Measurements from ENCODE around the gene NKX2-3.

NKX2-3 gene

DNA sequence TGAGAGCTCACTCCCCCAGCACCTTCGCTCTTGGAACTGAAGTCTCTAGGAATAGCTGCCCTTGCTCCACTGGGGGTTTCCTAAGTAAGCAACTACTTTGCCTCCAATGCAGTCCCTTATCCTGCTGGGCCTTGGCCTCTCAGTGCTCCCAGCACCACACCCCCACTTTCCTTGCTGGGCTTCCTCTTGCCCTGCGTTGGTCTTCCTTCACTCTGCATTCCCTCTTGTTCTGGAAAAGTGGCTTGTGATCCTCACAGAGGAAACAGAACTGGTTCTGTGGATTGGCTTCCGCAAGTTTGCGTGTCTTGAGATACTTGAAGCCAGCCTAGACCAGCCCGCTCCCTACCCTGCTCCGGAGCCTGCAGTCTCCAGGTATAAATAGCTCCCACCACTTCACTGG lies 6.4 kb downstream of the NKX2-3 start:
- no peak for DNase-seq (ENCODE audit: low read depth)

DNA sequence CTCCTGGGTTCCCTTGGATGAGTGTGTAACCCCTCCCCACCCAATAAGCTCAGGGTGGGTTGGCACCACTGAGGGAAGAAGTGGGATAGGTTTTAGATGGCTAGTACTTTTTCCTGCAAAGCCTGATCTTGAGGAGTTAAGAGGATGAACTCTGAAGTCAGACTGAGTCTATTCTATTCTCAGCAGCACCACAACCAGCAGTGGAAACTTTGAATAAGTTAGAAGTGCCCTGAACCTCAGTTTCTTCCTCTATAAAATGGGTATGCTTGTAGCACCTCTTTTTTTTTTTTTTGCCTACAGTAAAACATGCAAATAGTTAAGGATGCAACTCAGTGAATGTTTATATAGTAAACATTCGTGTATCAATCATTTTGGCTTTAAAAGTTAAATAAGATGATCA lies 7.1 kb downstream of the NKX2-3 start:
- no peak for DNase-seq (ENCODE audit: low read depth)

DNA sequence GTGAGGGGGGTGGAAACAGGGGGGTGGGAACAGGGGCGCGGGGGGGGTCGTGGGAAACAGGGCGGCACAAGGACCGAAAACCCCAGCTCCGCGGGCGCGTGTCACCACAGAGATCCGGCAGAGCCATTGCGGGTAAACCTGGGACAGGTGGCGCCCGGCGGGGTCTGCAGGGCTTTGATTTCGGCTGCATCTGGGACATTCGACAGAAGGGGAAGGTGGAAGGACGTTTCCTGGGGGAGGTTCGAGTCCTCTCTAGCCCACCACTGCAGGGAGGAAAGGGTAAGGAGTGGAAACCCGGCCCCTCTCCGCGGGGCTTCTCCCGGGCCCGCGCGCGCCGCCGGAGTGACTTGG lies 7.5 kb downstream of the NKX2-3 start:
- DNase-seq (ENCODE audit: low read depth), result no peak

DNA sequence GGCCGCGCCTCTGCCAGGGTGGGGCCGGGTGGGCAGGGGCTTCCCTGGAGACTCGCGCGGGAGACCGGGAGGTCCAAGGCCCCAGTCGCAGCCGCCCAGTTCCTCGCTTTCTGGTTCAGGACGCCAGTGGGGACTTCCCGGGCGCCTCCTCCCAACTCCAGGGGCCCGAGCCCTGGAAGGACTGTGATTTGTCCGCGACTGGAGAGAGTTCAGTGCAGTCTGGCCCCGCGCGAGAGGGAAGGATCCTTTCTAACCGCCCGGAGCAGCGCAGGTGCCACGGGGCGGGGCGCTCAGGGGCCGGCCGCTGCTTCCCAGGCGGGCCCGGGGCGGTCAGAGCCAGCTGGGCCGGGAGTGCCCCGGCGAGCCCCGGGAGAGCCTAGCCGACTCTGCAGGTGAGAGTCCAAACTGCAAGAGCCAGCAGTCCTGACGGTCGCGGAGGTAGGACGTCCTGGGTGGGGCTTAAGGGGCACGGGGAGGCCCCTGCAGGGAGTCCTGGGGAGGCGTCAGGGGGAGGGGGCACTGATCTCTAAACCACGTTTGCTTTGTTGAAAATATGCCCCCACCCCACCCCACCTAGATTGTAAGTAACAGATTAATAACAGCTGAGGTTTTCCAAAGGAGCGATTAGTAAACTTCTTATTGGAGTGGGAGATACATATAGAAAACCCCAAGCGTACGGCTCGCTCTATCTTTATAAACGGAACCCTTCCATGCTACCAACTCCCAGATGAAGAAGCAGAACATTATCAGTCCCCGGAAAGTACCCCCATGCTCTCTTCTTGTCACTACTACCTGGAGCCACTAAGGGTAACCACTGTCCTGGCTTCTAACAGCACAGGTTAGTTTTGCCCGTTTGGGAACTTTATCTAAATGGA lies 8.2 kb downstream of the NKX2-3 start:
- no peak for DNase-seq (ENCODE audit: low read depth)

DNA sequence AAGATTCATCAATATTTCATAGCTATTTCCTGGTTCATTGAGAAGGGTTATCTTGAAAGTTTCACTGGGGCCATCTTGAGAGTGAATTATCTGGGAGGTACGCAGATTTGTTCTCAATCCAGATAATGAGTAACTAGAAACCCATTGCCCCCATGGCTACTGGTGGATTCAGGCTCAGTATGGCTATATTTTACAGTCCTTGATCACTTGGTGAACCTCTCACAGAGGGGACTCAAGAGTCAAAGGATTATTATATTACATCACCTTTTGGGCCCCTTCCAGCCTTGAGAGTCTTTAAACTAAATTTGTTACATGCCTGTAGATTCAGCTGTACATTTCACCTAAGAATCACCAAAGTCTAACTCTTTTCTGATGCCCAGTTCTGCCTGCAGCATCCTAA lies 11.6 kb downstream of the NKX2-3 start:
- DNase-seq (ENCODE audit: low read depth), result no peak

DNA sequence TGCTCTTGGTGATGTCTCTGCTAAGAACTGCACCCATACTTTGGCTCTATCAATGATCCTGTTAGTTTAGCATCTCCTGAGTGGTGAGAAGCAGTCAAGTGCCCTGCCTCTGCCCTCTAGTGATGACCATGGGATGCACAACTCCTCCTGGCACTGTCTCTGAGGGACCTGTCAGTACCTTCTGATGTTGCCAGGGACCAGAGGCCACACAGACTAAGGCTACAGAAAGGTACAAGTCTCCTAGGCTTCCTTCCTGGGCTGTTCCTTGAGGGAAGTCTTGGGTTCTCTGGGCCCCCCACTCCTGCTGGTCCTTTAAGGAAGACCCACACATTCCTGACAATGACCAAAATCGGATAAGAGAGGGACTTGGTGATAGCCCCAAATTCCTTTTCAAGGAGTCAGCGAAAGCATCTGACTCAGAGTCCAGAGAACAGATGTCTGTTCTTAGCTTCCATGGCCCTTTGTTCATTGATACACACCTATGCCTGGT lies 15.3 kb downstream of the NKX2-3 start:
- no peak for DNase-seq (ENCODE audit: low read depth)

DNA sequence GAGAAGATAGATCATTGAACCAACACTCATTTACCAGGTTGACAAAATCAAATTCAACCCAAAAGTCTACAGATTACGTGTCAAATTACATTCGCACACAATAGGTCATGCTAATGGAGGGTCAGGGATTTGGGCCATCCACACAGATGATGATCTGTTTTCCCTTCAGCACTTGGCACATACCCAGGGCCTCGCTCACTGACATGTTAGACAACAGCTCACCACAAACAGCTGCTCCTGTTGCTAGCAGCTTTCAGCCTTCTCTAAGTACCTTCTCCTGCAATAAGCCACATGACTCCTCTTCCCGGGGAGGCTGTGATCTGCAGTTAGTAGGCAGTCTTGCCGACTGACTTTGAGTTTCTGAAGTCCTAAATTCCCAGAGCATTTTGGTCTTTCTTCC lies 18.4 kb downstream of the NKX2-3 start:
- no peak for DNase-seq (ENCODE audit: low read depth)

DNA sequence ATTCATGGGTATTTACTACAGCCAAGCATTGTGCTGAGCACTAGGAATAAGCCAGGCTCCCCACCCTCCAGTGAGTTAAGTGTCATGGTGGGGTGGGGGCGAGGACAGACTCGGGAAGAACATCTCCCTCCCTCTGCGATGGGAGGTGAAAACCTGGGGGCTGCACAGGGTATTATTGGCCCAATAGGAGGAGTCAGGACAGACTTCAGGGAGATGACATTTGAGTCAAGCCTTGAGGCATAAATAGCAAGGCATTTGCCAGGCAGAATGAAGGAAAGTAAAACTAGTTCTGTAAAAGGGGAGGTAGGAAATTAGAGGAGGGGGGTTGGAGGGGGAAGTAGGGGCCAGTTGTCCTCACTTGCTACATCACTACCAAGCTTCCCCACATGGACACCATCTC lies 18.9 kb downstream of the NKX2-3 start:
- no peak for DNase-seq (ENCODE audit: low read depth)

DNA sequence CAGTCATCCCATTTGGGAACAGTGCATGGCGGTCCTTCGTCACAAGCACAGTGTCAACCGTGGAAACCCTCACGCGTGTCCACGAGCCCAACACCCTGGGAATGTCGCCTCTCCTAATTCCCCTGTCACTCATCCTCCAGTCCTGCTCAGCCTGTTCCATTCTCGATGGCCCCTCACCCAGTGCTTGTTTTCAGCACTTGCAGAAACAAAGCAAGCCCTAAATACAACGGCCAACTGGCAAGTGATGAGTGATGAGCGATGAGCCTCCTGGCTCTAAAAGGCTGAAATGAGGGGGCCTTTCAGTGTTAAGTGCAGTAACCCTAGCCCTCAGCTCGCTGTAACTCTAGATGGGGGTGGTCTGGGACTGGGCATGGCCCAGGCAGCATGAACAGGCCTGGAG lies 22.6 kb downstream of the NKX2-3 start:
- no peak for DNase-seq (ENCODE audit: low read depth)

DNA sequence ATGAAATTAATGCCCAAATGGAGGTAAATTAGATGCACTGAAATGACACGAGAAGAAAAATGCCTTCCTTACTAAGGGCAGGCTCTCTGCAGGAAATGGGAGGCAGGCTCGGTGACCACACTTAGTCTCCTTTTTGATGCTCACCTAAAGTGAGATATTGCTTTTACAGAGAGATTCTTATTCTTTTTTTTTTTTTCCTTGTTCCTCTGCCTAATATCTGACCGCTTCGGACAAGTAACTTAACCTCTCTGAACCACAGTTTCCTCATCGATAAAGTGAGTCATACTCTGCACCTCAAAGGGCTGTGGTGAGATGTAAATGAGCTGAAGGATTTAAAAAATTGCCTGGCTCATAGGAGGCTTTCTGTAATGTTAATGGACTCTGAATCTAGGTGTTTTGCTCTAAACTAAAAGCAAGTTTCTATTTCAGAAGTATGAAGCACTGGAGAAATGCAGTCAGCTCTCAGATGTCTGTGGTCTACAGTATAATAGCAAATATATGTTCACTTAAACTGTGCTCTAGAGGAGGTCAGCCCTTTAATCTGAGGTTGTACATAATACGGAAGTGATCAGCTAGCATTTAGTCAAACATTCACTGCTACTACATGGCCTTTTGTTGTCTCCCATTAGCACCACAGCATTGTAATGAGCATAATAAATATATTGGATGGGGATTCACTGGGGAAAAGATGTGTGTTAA lies 23.2 kb downstream of the NKX2-3 start:
- DNase-seq (ENCODE audit: low read depth), result no peak

DNA sequence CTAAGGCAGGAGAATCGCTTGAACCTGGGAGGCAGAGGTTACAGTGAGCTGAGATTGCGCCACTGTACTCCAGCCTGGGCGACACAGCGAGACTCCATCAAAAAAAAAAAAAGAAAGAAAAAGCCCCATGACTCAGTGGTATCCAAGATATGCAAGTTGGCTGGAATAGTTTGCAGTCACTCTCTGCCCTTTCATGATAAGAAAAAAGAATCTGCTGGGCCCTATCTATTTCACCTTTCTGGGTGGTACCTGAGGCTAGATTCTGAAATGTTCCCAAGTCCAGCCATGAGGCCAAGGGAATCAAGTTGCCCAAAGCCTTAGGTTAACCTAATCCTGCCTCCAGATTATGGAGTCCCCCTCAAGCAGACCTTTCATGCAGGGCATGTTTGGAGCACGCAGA lies 24.3 kb downstream of the NKX2-3 start:
- no peak for DNase-seq (ENCODE audit: low read depth)

DNA sequence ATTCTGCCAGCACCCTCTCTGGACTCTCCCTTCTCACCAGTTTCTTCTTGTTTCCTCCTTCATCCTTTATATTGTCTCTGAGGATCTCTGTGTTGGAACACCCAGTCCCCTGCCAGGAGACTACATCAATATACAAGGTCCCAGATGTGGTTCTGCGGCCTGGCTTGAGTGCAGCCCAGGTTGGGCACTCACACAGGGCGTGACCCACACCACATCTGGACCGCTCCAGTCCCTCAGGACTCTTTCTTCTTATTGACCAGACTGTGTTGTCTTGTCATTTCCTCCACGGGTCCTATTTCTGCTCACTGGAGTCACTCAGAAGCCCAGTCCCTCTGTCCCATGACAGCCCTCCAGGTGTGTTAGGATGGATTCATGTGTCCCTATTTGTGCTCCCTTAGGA lies 26.0 kb downstream of the NKX2-3 start:
- DNase-seq (ENCODE audit: low read depth), result no peak

DNA sequence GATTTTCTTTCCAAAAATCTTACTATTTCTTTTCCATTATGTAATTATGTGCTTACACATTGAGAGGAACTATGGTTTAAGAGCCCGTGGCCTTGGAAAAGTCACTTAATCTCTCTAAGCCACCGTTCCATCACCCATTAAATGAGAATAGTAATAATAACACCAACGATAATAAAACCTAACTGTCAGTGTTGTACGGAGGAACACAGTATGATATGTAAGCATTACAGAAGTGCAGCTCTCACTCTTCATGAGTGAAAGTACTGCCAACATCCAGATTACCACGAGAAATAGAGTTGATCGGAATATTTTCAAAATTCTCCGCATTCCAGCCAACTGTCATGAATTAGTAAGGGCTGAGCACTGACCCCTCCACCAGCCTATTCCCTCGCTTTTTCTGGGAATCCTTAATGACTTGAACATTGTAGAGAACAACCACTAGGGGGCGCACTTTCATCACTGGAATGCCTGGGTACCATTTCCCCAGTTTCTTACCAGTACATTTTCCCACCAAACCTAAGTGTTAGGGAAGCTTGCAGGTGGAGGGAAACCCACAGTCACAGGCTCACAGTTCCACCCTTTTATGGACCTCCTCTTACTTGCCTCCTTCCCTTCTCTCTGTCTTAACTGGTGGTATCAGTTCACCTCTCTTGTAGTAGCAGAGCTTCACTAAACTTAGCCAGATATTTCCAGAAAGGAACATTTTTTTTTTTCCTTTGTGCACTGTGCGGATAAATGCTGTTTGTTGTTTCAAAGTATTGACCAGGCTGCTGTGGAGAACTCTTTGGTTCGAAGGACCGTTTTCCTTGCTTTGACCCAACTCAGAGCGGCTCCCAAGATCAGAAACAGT lies 27.8 kb downstream of the NKX2-3 start:
- peak; percentile 24 for DNase-seq (ENCODE audit: low read depth)

DNA sequence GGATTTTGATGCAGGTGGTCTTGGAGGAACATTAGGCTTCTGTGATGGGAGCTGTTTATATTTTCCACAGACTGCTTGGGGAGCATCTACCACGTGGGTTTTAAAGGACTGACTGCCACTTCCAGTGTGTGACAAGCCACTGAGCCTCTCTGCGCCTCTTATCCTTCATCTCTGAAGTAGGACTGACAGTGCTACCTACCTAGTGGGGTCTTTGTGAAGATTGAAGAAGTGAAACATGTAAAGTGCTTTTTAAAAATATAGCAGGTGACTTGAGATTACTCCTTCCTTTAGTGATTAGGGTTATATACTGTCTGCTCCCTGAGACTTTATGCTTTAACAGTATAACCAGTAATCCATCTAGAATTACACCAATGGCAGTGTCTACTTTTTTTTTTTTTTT lies 29.9 kb downstream of the NKX2-3 start:
- DNase-seq (ENCODE audit: low read depth), result no peak

DNA sequence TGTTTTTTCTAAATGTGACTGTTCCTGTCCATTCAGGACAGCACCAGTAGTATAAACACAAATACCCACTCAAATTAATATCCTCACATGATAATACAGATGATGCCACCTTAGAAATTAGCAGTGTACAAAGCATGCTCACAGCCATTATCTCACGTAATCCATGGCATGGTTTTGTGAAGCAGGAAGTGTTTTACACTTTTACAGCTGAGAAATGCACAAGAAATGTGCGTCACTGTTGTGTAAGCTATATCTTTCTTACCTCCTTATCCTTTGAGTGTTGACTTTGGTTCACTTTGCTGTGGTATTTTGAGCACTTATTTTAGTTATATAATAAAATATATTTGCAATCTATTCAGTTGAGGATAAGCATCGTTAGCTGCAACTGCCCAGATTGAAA lies 31.6 kb downstream of the NKX2-3 start:
- DNase-seq (ENCODE audit: low read depth), result no peak

DNA sequence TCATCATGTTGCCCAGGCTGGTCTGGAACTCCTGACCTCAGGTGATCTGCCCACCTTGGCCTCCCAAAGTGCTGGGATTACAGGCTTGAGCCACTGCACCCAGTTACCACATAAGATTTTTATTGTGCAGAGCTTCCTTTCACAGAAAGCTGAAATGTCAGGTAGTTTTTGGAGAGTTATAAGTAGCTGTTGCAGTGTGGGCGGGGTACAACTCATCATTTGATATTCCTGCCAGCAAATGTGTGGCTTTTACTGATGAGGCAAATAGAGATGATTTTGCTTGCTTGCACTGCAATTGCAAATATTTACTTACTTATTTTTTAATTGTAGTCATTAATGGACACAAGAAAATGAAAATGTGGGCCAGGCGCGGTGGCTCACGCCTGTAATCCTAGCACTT lies 32.4 kb downstream of the NKX2-3 start:
- no peak for DNase-seq (ENCODE audit: low read depth)

DNA sequence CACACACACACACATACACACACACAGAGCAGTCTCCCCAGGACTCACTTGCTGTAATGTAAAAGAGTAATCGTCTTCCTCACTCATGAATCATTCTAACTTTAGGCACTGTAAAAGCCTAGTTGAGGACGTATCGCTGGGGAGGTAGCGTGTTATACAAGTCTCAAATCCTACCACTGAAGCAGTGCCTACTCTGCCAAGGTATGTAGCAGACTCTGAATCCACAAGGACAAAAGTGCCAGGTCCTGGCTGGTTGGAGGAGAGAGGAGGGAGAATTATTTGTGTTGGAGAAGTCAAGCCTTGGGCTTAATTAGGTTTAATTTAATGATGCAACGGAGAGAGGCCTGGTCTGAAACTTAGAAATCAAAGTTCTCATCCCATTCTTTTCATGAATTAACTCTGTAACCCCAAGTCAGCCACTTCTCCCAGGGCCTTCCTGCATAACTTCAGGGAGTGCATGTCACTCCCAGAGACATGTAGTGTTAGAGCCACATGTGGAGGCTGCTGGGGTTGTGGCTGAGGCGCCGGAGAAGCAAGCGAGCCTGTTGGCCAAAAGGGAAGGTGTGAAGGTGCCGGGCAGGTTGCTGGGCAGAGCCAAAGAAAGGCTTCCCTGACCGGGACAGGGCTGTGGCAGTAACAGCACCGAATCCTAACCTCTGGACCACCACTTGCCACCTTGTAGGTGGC lies 36.7 kb downstream of the NKX2-3 start:
- no peak for DNase-seq (ENCODE audit: low read depth)

DNA sequence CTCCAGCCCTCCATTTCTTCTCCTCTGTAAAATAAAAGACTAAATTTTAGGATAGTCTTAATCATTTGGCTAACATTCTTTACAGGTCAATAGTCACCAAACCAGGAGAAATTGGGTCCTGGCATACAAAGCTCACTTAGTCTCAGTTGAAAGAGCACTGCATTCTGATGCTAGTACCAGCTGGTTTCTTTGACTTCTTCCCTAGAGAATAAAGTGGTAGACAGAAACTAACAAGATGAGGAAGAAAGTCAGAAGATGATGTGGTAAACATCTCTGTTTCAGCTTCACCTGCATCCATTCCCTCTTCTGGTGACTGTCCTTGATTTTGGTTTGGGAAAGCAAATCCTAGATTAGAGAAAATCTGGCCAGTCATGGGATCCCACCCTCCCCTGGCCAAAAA lies 37.2 kb downstream of the NKX2-3 start:
- DNase-seq (ENCODE audit: low read depth), result no peak

DNA sequence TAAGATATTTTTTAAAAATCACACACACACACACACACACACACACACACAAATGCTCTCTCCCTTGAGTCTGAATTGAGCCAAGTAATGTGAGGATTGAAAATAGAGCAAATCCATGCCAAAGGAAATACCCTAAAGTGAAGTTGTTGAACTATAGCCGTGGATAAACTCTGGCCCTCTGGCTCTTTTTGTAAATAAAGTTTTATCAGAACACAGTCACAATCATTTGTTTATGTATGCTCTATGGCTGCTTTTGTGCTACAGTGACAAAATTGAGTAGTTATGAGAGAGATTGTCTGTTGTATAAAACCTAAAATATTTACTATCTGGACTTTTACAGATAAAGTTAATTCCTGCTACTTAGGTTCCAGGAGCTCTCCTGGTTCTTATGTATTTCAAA lies 39.1 kb downstream of the NKX2-3 start:
- no peak for DNase-seq (ENCODE audit: low read depth)

DNA sequence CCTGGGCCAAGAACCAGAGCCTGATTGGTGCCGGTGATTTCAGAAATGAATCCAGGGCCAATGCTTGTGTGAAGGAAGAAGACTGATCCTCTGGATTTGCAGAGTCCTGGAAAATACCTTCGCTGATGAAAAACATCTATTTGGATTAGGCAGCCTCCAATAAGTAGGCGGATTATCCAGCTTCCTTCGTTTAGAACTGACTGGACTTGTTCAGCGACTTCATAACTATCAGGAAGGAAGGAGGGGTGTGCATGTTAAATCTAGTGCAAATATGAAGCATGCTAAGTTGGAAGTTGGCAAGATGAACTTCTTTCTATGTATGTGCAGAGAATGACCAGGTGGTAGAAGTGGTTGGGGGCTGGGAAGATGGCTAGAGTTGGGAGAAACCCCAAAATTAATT lies 41.0 kb downstream of the NKX2-3 start:
- DNase-seq (ENCODE audit: low read depth), result no peak

DNA sequence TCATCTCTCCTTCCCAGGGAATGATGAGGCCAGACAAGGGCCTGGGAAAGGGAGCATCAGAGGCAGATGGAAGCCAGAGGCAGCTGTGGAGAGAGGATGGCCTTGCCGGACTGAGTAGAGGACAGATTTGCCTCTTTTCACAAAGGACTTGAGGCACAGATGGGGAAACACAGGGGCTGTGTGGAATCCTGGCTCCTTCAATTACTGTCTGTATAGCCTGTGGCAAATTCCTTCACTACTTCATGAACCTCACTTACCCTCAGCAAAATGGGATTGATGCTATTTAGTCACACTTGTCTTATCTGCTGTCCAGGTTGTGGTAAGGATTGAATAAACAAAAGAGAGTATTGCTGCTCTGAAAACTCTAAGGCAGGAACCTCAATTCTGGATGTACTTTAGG lies 47.2 kb downstream of the NKX2-3 start:
- no peak for DNase-seq (ENCODE audit: low read depth)

DNA sequence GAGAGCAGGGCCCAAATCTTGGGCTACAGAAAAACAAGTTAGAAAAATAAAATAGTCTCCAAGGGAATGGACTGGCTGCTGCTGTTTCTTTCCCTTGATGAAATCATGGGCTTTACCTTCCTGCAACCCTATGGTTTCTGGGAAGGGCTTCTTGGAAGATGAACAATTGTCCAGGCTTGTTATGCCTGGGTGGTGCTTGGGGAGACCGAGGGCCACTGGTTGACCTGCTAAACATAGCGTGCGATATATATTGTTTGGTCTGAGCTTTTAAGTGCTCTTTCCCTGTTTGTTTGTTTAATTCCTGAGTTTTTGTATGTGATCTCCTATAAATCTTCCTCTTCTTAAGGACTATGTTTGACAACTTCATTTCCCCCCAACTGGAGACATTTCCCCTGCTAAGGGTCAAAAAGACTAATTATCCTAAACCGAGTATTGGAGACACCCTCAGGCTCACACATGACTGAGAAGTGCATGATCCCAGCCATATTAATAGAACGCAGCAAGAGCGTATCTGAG lies 49.6 kb downstream of the NKX2-3 start:
- no peak for DNase-seq (ENCODE audit: low read depth)
